Measurements from ENCODE around the gene FYB1.

The FYB1 gene

DNA sequence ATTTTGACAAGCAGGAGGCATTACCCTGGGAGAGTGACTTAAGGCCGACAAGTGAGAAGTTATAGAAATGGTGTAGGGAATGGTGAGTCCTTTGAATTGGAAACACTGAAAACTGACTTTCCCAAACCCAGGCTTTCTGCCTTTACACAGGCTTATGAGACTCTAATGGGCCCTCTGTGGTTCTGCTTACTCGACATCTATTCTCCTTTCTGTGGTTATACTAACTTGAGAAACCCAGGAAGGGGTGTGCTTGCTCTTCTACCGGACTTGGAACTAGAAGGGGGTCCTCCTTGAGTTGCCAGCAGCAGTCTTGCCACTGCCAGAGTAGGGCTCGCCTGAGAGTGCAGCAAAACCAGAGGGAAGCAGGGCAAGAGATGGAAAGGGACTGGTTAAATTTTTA, 63.3 kb downstream of the FYB1 start:
- Histone ChIP-seq H2AFZ (ENCODE audit: low read depth, low read length) (no peak overlapping the region), H2BK120ac (ENCODE audit: low read depth, low read length) (no peak overlapping the region), H3K23ac (ENCODE audit: low read length in 2 of 2) (no peak overlapping the region), H4K91ac (ENCODE audit: low read length) (no peak overlapping the region), H3K36me3 (ENCODE audit: control insufficient read depth in 1 of 2, insufficient read depth in 2 of 2, low read depth in 1 of 2, low read length in 2 of 2) (no peaks in the 10 kb centered on the region), H2BK5ac (ENCODE audit: low read depth, low read length, poor library complexity, severe bottlenecking) (no peak overlapping the region), H2BK15ac (ENCODE audit: low read depth, poor library complexity, severe bottlenecking) (no peak overlapping the region), H3K27ac (ENCODE audit: low read length, poor library complexity, severe bottlenecking) (no peak overlapping the region), H2AK5ac (ENCODE audit: low read length, severe bottlenecking) (no peak overlapping the region), H3K79me1 (replicated peaks; ENCODE audit: low read length, poor library complexity, severe bottlenecking) (no peaks in the 10 kb centered on the region), H3K4me2 (ENCODE audit: low read length, poor library complexity, severe bottlenecking) (no peak overlapping the region), H3K4me1 (ENCODE audit: control insufficient read depth, insufficient read depth, low read depth, low read length) (no peaks in the 10 kb centered on the region), H3K9me3 (ENCODE audit: control insufficient read depth, low read length) (no peaks in the 10 kb centered on the region), H3K18ac (ENCODE audit: low read depth in 1 of 2, low read length in 2 of 2) (no peak overlapping the region), H3K9ac (ENCODE audit: low read length) (no peak overlapping the region), H3K4ac (ENCODE audit: low read depth in 1 of 2, low read length in 2 of 2) (no peak overlapping the region), H2BK12ac (ENCODE audit: low read length in 2 of 2) (no peak overlapping the region), H3K27me3 (ENCODE audit: control insufficient read depth in 1 of 2, insufficient read depth in 1 of 2, low read length in 2 of 2) (no peaks in the 10 kb centered on the region), H3K14ac (ENCODE audit: low read length in 2 of 2) (no peak overlapping the region), H4K8ac (ENCODE audit: low read length) (no peak overlapping the region), H3K4me3 (ENCODE audit: insufficient read depth in 1 of 2, low read depth in 1 of 2, low read length in 2 of 2) (no peak overlapping the region)
- DNase-seq = no peak
- 84% methylated on average over 4 of the region's 4 CpGs for whole genome bisulfite sequencing

GRCh38 chr5:39151745-39152144, 67.6 kb downstream of the FYB1 start:
- H3K23ac ChIP-seq (ENCODE audit: low read length in 2 of 2) = no peak overlapping the region
- H3K9ac ChIP-seq (ENCODE audit: low read length) = no peak overlapping the region
- no peak overlapping the region for H3K27ac ChIP-seq (ENCODE audit: low read length, poor library complexity, severe bottlenecking)
- no peak overlapping the region for H3K18ac ChIP-seq (ENCODE audit: low read depth in 1 of 2, low read length in 2 of 2)
- H2BK15ac ChIP-seq (ENCODE audit: low read depth, poor library complexity, severe bottlenecking) = no peak overlapping the region
- H3K4me2 ChIP-seq (ENCODE audit: low read length, poor library complexity, severe bottlenecking) = no peak overlapping the region
- no peaks in the 10 kb centered on the region for H3K36me3 ChIP-seq (ENCODE audit: control insufficient read depth in 1 of 2, insufficient read depth in 2 of 2, low read depth in 1 of 2, low read length in 2 of 2)
- no peaks in the 10 kb centered on the region for H3K27me3 ChIP-seq (ENCODE audit: control insufficient read depth in 1 of 2, insufficient read depth in 1 of 2, low read length in 2 of 2)
- no peak overlapping the region for H3K4ac ChIP-seq (ENCODE audit: low read depth in 1 of 2, low read length in 2 of 2)
- no peak overlapping the region for H2AK5ac ChIP-seq (ENCODE audit: low read length, severe bottlenecking)
- H2BK120ac ChIP-seq (ENCODE audit: low read depth, low read length) = no peak overlapping the region
- H3K9me3 ChIP-seq (ENCODE audit: control insufficient read depth, low read length) = no peaks in the 10 kb centered on the region
- no CpG with 5 or more reads among the region's 2 CpGs for whole genome bisulfite sequencing
- no peak overlapping the region for H4K8ac ChIP-seq (ENCODE audit: low read length)
- no peak overlapping the region for H4K91ac ChIP-seq (ENCODE audit: low read length)
- no peak overlapping the region for H3K14ac ChIP-seq (ENCODE audit: low read length in 2 of 2)
- no peak overlapping the region for H2BK5ac ChIP-seq (ENCODE audit: low read depth, low read length, poor library complexity, severe bottlenecking)
- DNase-seq = no peak
- H3K4me1 ChIP-seq (ENCODE audit: control insufficient read depth, insufficient read depth, low read depth, low read length) = no peaks in the 10 kb centered on the region
- no peaks in the 10 kb centered on the region for H3K79me1 ChIP-seq (replicated peaks; ENCODE audit: low read length, poor library complexity, severe bottlenecking)
- H2AFZ ChIP-seq (ENCODE audit: low read depth, low read length) = no peak overlapping the region
- H3K4me3 ChIP-seq (ENCODE audit: insufficient read depth in 1 of 2, low read depth in 1 of 2, low read length in 2 of 2) = no peak overlapping the region
- H2BK12ac ChIP-seq (ENCODE audit: low read length in 2 of 2) = no peak overlapping the region

- Histone ChIP-seq H2BK12ac (ENCODE audit: low read length in 2 of 2) (no peak overlapping the region), H3K9me3 (ENCODE audit: control insufficient read depth, low read length) (no peaks in the 10 kb centered on the region), H2BK15ac (ENCODE audit: low read depth, poor library complexity, severe bottlenecking) (no peak overlapping the region), H3K27ac (ENCODE audit: low read length, poor library complexity, severe bottlenecking) (no peak overlapping the region), H2AFZ (ENCODE audit: low read depth, low read length) (no peak overlapping the region), H3K79me1 (replicated peaks; ENCODE audit: low read length, poor library complexity, severe bottlenecking) (no peaks in the 10 kb centered on the region), H4K91ac (ENCODE audit: low read length) (no peak overlapping the region), H3K9ac (ENCODE audit: low read length) (no peak overlapping the region), H3K4me2 (ENCODE audit: low read length, poor library complexity, severe bottlenecking) (no peak overlapping the region), H3K4me3 (ENCODE audit: insufficient read depth in 1 of 2, low read depth in 1 of 2, low read length in 2 of 2) (no peak overlapping the region), H3K4ac (ENCODE audit: low read depth in 1 of 2, low read length in 2 of 2) (no peak overlapping the region), H3K4me1 (ENCODE audit: control insufficient read depth, insufficient read depth, low read depth, low read length) (no peaks in the 10 kb centered on the region), H3K18ac (ENCODE audit: low read depth in 1 of 2, low read length in 2 of 2) (no peak overlapping the region), H3K14ac (ENCODE audit: low read length in 2 of 2) (no peak overlapping the region), H2BK120ac (ENCODE audit: low read depth, low read length) (no peak overlapping the region), H3K36me3 (ENCODE audit: control insufficient read depth in 1 of 2, insufficient read depth in 2 of 2, low read depth in 1 of 2, low read length in 2 of 2) (no peaks in the 10 kb centered on the region), H3K23ac (ENCODE audit: low read length in 2 of 2) (no peak overlapping the region), H2BK5ac (ENCODE audit: low read depth, low read length, poor library complexity, severe bottlenecking) (no peak overlapping the region), H3K27me3 (ENCODE audit: control insufficient read depth in 1 of 2, insufficient read depth in 1 of 2, low read length in 2 of 2) (no peaks in the 10 kb centered on the region), H4K8ac (ENCODE audit: low read length) (no peak overlapping the region), H2AK5ac (ENCODE audit: low read length, severe bottlenecking) (no peak overlapping the region)
- 100% methylated on average over 4 of the region's 4 CpGs for WGBS
- DNase-seq = no peak
Observed at GRCh38 chr5:39149966-39150365, 69.4 kb downstream of the FYB1 start.

DNA sequence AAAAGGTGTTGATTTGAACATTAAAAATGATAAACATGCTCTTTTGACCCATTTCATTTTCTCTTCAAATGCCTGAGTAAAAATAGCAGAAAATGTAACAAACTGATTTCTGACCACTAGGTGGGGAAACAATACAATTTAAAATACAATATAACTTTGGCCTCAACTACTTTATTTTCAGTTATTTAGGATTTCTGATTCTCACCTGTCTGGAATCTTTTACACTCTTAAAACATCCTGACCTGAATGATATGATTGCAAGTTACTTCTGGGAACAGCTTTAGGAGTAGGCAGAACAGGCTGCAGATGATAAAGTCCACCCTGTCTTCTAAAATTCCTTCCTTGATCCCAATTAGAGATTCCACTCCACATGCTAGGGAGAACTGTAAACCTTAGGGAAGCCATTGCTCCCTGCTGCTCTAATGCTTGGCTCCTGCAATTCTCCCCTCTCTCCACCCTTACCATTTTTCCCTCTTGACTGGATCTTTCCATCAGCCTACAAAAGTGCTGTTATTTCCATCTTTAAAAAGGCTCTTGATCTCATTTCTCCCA, 70.3 kb downstream of the FYB1 start:
- peak; percentile 21 for DNase-seq
- H3K14ac ChIP-seq (ENCODE audit: low read length in 2 of 2) = no peak overlapping the region
- no peak overlapping the region for H3K18ac ChIP-seq (ENCODE audit: low read depth in 1 of 2, low read length in 2 of 2)
- H3K9ac ChIP-seq (ENCODE audit: low read length) = peak overlapping the region; percentile 51
- H3K27me3 ChIP-seq (ENCODE audit: control insufficient read depth in 1 of 2, insufficient read depth in 1 of 2, low read length in 2 of 2) = no peaks in the 10 kb centered on the region
- H3K4me3 ChIP-seq (ENCODE audit: insufficient read depth in 1 of 2, low read depth in 1 of 2, low read length in 2 of 2) = no peak overlapping the region
- no peaks in the 10 kb centered on the region for H3K36me3 ChIP-seq (ENCODE audit: control insufficient read depth in 1 of 2, insufficient read depth in 2 of 2, low read depth in 1 of 2, low read length in 2 of 2)
- no peaks in the 10 kb centered on the region for H3K9me3 ChIP-seq (ENCODE audit: control insufficient read depth, low read length)
- H2BK12ac ChIP-seq (ENCODE audit: low read length in 2 of 2) = no peak overlapping the region
- H4K91ac ChIP-seq (ENCODE audit: low read length) = no peak overlapping the region
- no peak overlapping the region for H4K8ac ChIP-seq (ENCODE audit: low read length)
- H3K4me1 ChIP-seq (ENCODE audit: control insufficient read depth, insufficient read depth, low read depth, low read length) = no peaks in the 10 kb centered on the region
- no peak overlapping the region for H2BK5ac ChIP-seq (ENCODE audit: low read depth, low read length, poor library complexity, severe bottlenecking)
- H3K4ac ChIP-seq (ENCODE audit: low read depth in 1 of 2, low read length in 2 of 2) = no peak overlapping the region
- H2AFZ ChIP-seq (ENCODE audit: low read depth, low read length) = no peak overlapping the region
- H3K79me1 ChIP-seq (replicated peaks; ENCODE audit: low read length, poor library complexity, severe bottlenecking) = no peaks in the 10 kb centered on the region
- H2AK5ac ChIP-seq (ENCODE audit: low read length, severe bottlenecking) = no peak overlapping the region
- H3K4me2 ChIP-seq (ENCODE audit: low read length, poor library complexity, severe bottlenecking) = no peak overlapping the region
- H3K27ac ChIP-seq (ENCODE audit: low read length, poor library complexity, severe bottlenecking) = no peak overlapping the region
- no peak overlapping the region for H2BK120ac ChIP-seq (ENCODE audit: low read depth, low read length)
- no peak overlapping the region for H2BK15ac ChIP-seq (ENCODE audit: low read depth, poor library complexity, severe bottlenecking)
- no peak overlapping the region for H3K23ac ChIP-seq (ENCODE audit: low read length in 2 of 2)
